Calu3 (cell line): ENCODE measurements around the gene DNTT. TPM values are rescaled to one million over a fixed set of nuclear protein-coding genes. Genes with fewer than 3 reads are reported as not detected.

Source experiments
- BruUV-seq: library from RNA; stranded (reverse); fragments of 400-500 nt; replicated peaks from 2 replicates; lab custom pipeline; 2021; lab: Mats Ljungman, UMichigan
- CTCF ChIA-PET: fragments of 300-600 bp; sonication (Branson Sonifier 250); formaldehyde crosslinking; loops from one replicate; lab custom pipeline; 2022; ENCODE audit warnings: antibody characterized with exemption; lab: Charles Lee
- DNase-seq: peaks from one replicate; pipeline ENCODE4 v3.0.0; 2022
- H3K27ac Mint-ChIP-seq: one replicate; pipeline ENCODE4 v1.8.0; 2022; ENCODE audit warnings: mixed read lengths; ENCODE audit not compliant: unreplicated experiment
- H3K27me3 Mint-ChIP-seq: one replicate; pipeline ENCODE4 v1.8.0; 2022; ENCODE audit warnings: mixed read lengths; ENCODE audit not compliant: unreplicated experiment
- H3K36me3 Mint-ChIP-seq: one replicate; pipeline ENCODE4 v1.8.0; 2022; ENCODE audit warnings: mild to moderate bottlenecking, moderate library complexity, mixed read lengths; ENCODE audit not compliant: insufficient read depth, unreplicated experiment
- H3K4me1 Mint-ChIP-seq: one replicate; pipeline ENCODE4 v1.8.0; 2022; ENCODE audit warnings: mild to moderate bottlenecking, low read depth, mixed read lengths; ENCODE audit not compliant: unreplicated experiment
- H3K4me3 Mint-ChIP-seq: one replicate; pipeline ENCODE4 v1.8.0; 2022; ENCODE audit warnings: mild to moderate bottlenecking, low read depth, moderate library complexity, mixed read lengths; ENCODE audit not compliant: unreplicated experiment
- H3K9me3 Mint-ChIP-seq: one replicate; pipeline ENCODE4 v1.8.0; 2022; ENCODE audit warnings: low read depth, mixed read lengths; ENCODE audit not compliant: unreplicated experiment
- intact Hi-C: fragments of 100-400 bp; cut with micrococcal nuclease; formaldehyde crosslinking; loops from one replicate; pipeline ENCODE4 v1.10.0; 2022; ENCODE audit not compliant: unreplicated experiment
- total RNA-seq: library from RNA; stranded (reverse); gene quantifications from 2 replicates; pipeline ENCODE4 v1.2.3, GENCODE V29; 2022
- TF ChIP-seq, protein P1 (sequence below): fragments of 200-600 bp; IDR thresholded peaks from one replicate; pipeline ENCODE4 v1.8.0; 2022; ENCODE audit warnings: antibody characterized with exemption; ENCODE audit not compliant: unreplicated experiment

Gene DNTT
- total RNA-seq, 1 experiment from 2014 or later, result not detected

DNA sequence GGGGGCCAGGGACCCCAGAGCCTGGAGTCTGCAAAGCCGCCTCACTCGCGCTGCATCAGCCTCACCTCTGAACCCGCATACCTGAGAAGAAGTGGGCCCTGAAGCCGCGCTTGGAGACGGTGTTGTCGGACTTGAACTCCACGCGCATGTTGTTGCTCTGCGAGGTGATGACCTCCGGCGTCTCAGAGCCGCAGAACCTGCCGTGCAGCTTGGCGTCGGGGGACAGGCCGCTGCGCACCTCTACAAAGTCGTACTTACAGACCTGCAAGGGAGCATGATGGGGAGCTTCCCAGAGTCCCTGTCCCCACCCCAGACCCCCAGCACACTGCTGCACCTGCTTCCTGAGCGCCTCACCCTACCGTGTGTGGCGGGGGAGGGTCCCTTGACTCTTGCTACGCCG lies 80.3 kb downstream of the DNTT start:
- Mint-ChIP-seq H3K27me3 (peaks cover 78% of the 10 kb centered on the region), H3K4me3 (no peak overlapping the region), H3K36me3 (peaks cover 5% of the 10 kb centered on the region), H3K27ac (no peak overlapping the region), H3K4me1 (peaks cover 10% of the 10 kb centered on the region), H3K9me3 (no peaks in the 10 kb centered on the region)
- CTCF ChIA-PET, result no interaction called here
- BruUV-seq, result no TSS peak
- DNase-seq, result no peak
- TF ChIP-seq, protein P1, sequence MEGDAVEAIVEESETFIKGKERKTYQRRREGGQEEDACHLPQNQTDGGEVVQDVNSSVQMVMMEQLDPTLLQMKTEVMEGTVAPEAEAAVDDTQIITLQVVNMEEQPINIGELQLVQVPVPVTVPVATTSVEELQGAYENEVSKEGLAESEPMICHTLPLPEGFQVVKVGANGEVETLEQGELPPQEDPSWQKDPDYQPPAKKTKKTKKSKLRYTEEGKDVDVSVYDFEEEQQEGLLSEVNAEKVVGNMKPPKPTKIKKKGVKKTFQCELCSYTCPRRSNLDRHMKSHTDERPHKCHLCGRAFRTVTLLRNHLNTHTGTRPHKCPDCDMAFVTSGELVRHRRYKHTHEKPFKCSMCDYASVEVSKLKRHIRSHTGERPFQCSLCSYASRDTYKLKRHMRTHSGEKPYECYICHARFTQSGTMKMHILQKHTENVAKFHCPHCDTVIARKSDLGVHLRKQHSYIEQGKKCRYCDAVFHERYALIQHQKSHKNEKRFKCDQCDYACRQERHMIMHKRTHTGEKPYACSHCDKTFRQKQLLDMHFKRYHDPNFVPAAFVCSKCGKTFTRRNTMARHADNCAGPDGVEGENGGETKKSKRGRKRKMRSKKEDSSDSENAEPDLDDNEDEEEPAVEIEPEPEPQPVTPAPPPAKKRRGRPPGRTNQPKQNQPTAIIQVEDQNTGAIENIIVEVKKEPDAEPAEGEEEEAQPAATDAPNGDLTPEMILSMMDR, result no peak
- intact Hi-C loops, result no loop called here

- no peaks in the 10 kb centered on the region for H3K9me3 Mint-ChIP-seq
- TF ChIP-seq, protein P1, result no peak
- no peaks in the 10 kb centered on the region for H3K4me1 Mint-ChIP-seq
- intact Hi-C loops, result no loop called here
- peaks cover 73% of the 10 kb centered on the region for H3K27me3 Mint-ChIP-seq
- BruUV-seq, result no TSS peak
- H3K36me3 Mint-ChIP-seq, result no peaks in the 10 kb centered on the region
- H3K27ac Mint-ChIP-seq, result no peak overlapping the region
- H3K4me3 Mint-ChIP-seq, result no peak overlapping the region
- DNase-seq, result no peak
- CTCF ChIA-PET, result no interaction called here
These were observed 82.9 kb downstream of the DNTT start for GRCh38 chr10:96387161-96387560.

DNA sequence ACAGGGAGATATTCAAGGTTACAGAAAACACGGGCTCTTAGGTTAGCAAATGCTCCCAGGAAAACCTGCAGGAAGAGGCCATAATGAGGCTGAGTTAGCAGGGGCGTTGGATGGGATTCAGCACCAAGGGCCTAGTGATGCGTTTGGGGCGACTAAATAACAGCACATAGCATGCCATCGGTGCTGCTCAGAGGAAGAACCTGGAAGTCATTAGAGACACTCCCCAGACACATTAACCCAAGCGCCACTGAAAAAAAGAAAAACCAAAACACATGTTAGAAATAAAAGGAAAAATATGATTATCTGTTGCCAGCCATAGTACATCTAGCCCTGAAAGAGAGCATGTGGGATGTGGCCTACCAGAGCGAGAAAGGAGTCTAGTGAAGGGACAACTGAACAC lies 83.4 kb downstream of the DNTT start:
- Mint-ChIP-seq H3K9me3 (no peaks in the 10 kb centered on the region), H3K36me3 (no peaks in the 10 kb centered on the region), H3K4me1 (no peaks in the 10 kb centered on the region), H3K4me3 (no peak overlapping the region), H3K27ac (no peak overlapping the region), H3K27me3 (peaks cover 69% of the 10 kb centered on the region)
- BruUV-seq, result no TSS peak
- TF ChIP-seq, protein P1, result no peak
- CTCF ChIA-PET, result no interaction called here
- no peak for DNase-seq
- intact Hi-C loops, result no loop called here

Other genes with a start within 250 kb of the DNTT start
- 16.0 and 18.5 TPM in 2 replicates for gene ZNF518A, start 174.1 kb upstream of the DNTT start, total RNA-seq
- gene BLNK, start 32.9 kb upstream of the DNTT start, total RNA-seq, result 7.5 and 9.5 TPM in 2 replicates
- not detected in 2 replicates for gene OPALIN, start 54.6 kb downstream of the DNTT start, total RNA-seq
- gene TLL2, start 209.5 kb downstream of the DNTT start, total RNA-seq, result 0.44 and 0.66 TPM in 2 replicates